Tibial nerve (tissue), 4 donors: ENCODE data around the gene PAQR7.

ENCODE experiments used
- CTCF ChIP-seq, 5 experiments: fragments of 200-600 bp in 3 of 5; fragments of 450-650 bp in 2 of 5; sonication (generic) in 3 of 5; IDR thresholded peaks; one replicate each; pipeline ENCODE4 v1.5.1; 2016 to 2019; ENCODE audit warnings: antibody characterized with exemption in 5 of 5, mild to moderate bottlenecking in 3 of 5, moderate library complexity in 2 of 5
- EP300 ChIP-seq, 2 donors: sonication (generic); formaldehyde crosslinking; IDR thresholded peaks; one replicate each; pipeline ENCODE4 v1.6.1; 2017; ENCODE audit warnings: antibody characterized with exemption in 2 of 2, mild to moderate bottlenecking in 1 of 2

- TF ChIP-seq CTCF (IDR thresholded peaks at IDR 0.05) (no peak), EP300 (IDR thresholded peaks at IDR 0.05) (no peak)
These were observed 49.9 kb downstream of the PAQR7 start for GRCh38 chr1:25825605-25826004.
